Measurements from ENCODE around the gene BNIP2. TPM values are rescaled to one million over a fixed set of nuclear protein-coding genes. Genes with fewer than 3 reads are reported as not detected.
A peak's percentile ranks its signal among the peaks of the same experiment; 100 is the strongest.

Gene BNIP2
- total and polyA plus RNA-seq, 2 of the 13 experiments (the other 11 are each of a cell fraction or from before 2014, with no cell fraction given): 17.4 to 57.6 TPM

GRCh38 chr15:59721411-59721810 is 32.3 kb upstream of the BNIP2 start (continued):
- TF ChIP-seq, protein P1, sequence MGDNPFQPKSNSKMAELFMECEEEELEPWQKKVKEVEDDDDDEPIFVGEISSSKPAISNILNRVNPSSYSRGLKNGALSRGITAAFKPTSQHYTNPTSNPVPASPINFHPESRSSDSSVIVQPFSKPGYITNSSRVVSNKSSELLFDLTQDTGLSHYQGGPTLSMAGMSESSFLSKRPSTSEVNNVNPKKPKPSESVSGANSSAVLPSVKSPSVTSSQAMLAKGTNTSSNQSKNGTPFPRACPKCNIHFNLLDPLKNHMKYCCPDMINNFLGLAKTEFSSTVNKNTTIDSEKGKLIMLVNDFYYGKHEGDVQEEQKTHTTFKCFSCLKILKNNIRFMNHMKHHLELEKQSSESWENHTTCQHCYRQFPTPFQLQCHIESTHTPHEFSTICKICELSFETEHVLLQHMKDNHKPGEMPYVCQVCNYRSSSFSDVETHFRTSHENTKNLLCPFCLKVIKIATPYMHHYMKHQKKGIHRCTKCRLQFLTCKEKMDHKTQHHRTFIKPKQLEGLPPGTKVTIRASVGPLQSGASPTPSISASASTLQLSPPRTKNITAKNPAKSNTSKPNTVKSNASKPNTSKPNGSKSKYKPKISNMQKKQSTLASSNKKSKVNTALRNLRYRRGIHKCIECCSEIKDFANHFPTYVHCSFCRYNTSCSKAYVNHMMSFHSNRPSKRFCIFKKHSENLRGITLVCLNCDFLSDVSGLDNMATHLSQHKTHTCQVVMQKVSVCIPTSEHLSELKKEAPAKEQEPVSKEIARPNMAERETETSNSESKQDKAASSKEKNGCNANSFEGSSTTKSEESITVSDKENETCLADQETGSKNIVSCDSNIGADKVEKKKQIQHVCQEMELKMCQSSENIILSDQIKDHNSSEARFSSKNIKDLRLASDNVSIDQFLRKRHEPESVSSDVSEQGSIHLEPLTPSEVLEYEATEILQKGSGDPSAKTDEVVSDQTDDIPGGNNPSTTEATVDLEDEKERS (CRISPR knock-in tag; IDR thresholded peaks at IDR 0.05): no peak

- ChIA-PET CTCF (ENCODE audit: low intra/inter-chr PET ratio, low total read pairs) (no interaction called here), POLR2A (no interaction called here)
- no peaks in the 10 kb centered on the region for H3K9me3 ChIP-seq (ENCODE audit: low read length)
- H4K20me1 ChIP-seq (ENCODE audit: insufficient read depth, low read length): no peaks in the 10 kb centered on the region
- BruUV-seq (replicated peaks): no TSS peak
- TF ChIP-seq, protein P2, sequence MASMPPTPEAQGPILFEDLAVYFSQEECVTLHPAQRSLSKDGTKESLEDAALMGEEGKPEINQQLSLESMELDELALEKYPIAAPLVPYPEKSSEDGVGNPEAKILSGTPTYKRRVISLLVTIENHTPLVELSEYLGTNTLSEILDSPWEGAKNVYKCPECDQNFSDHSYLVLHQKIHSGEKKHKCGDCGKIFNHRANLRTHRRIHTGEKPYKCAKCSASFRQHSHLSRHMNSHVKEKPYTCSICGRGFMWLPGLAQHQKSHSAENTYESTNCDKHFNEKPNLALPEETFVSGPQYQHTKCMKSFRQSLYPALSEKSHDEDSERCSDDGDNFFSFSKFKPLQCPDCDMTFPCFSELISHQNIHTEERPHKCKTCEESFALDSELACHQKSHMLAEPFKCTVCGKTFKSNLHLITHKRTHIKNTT (CRISPR knock-in tag; IDR thresholded peaks at IDR 0.05): no peak
- TF ChIP-seq PHB2 (IDR thresholded peaks at IDR 0.05; ENCODE audit: partially characterized antibody): peak; percentile 56
- FAIRE-seq (no peak), DNase-seq (ENCODE audit: low spot score) (no peak), ATAC-seq (no peak)
- in situ Hi-C loops (cut with HindIII; ENCODE audit: extremely low pct_ligation_motif_present, low pct_unique_long_range_greater_than_20kb) (no loop called here), intact Hi-C loops (cut with micrococcal nuclease; ENCODE audit: unreplicated experiment) (no loop called here)
- H3K4me3 ChIP-seq (replicated peaks in 1 of 3; ENCODE audit: insufficient read depth in 1 of 3, low read depth in 2 of 3, low read length in 3 of 3): no peak overlapping the region
- H3K4me1 ChIP-seq (ENCODE audit: insufficient read depth, low read length): no peaks in the 10 kb centered on the region
- H2AFZ ChIP-seq (ENCODE audit: low read length): no peak overlapping the region
- no peak overlapping the region for H3K27ac ChIP-seq (ENCODE audit: extremely low read length, insufficient read depth, low read length)
- H3K4me2 ChIP-seq (ENCODE audit: low read depth, low read length): no peak overlapping the region
- no peaks in the 10 kb centered on the region for H3K79me2 ChIP-seq (ENCODE audit: insufficient read depth, low read length)
- peaks cover 0 to 11% of the 10 kb centered on the region in 2 experiments; a peak in 1 of 5 replicates for H3K27me3 ChIP-seq (ENCODE audit: control insufficient read depth in 1 of 2, insufficient read depth in 2 of 2, low read length in 2 of 2)
- no peaks in the 10 kb centered on the region for H3K36me3 ChIP-seq (replicated peaks in 1 of 2; ENCODE audit: control insufficient read depth in 1 of 2, insufficient read depth in 2 of 2, low read length in 2 of 2)
- 24% methylated on average over 3 of the region's 3 CpGs for WGBS (ENCODE audit: low lambda C conversion rate)
- H3K9ac ChIP-seq (ENCODE audit: insufficient read depth, low read depth, low read length): no peak overlapping the region
Observed at GRCh38 chr15:59713177-59713576, 24.1 kb upstream of the BNIP2 start.
